Measurements from ENCODE around the gene SLC7A4.
"Not testable (repeated sequence)": the region's sequence is repeated elsewhere in the genome, so short reads cannot be mapped to it uniquely, and the experiment has no call there.

SLC7A4 gene

GRCh38 chr22:21032037-21032867, at the start of gene SLC7A4:
TSS of gene SLC7A4 (minus strand) at chr22:21032561. CDS start at chr22:21031812, 749 bp downstream.
- no peak for DNase-seq

GRCh38 chr22:21080435-21081137, 48.2 kb upstream of the SLC7A4 start:
- DNase-seq: no peak

- no peak for DNase-seq
These were observed 47.1 kb upstream of the SLC7A4 start for GRCh38 chr22:21079493-21079892.

GRCh38 chr22:21078916-21079315, 46.6 kb upstream of the SLC7A4 start:
- DNase-seq: no peak

GRCh38 chr22:21077884-21078508, 45.6 kb upstream of the SLC7A4 start:
- DNase-seq: no peak

- no peak for DNase-seq
These were observed 44.7 kb upstream of the SLC7A4 start for GRCh38 chr22:21076912-21077625.

- no peak for DNase-seq
These were observed 43.3 kb upstream of the SLC7A4 start for GRCh38 chr22:21075516-21076138.

GRCh38 chr22:21074102-21074715, 41.8 kb upstream of the SLC7A4 start:
- no peak for DNase-seq

- DNase-seq: no peak
These were observed 41.1 kb upstream of the SLC7A4 start for GRCh38 chr22:21073482-21073881.

GRCh38 chr22:21073023-21073422, 40.7 kb upstream of the SLC7A4 start:
- no peak for DNase-seq

- not testable (repeated sequence) for DNase-seq
These were observed 39.4 kb upstream of the SLC7A4 start for GRCh38 chr22:21071796-21072195.

GRCh38 chr22:21070690-21071615, 38.6 kb upstream of the SLC7A4 start:
- no peak for DNase-seq

- DNase-seq: no peak
These were observed 37.0 kb upstream of the SLC7A4 start for GRCh38 chr22:21069375-21069774.

- DNase-seq: no peak
These were observed 36.4 kb upstream of the SLC7A4 start for GRCh38 chr22:21068681-21069276.

- DNase-seq: no peak
These were observed 35.7 kb upstream of the SLC7A4 start for GRCh38 chr22:21067901-21068680.

- DNase-seq: no peak
These were observed 34.9 kb upstream of the SLC7A4 start for GRCh38 chr22:21067075-21067900.

- no peak for DNase-seq
These were observed 32.8 kb upstream of the SLC7A4 start for GRCh38 chr22:21064917-21065864.

- DNase-seq: not testable (repeated sequence)
These were observed 32.1 kb upstream of the SLC7A4 start for GRCh38 chr22:21064425-21064824.
